ENCODE data around the gene TRIM5.

DNA sequence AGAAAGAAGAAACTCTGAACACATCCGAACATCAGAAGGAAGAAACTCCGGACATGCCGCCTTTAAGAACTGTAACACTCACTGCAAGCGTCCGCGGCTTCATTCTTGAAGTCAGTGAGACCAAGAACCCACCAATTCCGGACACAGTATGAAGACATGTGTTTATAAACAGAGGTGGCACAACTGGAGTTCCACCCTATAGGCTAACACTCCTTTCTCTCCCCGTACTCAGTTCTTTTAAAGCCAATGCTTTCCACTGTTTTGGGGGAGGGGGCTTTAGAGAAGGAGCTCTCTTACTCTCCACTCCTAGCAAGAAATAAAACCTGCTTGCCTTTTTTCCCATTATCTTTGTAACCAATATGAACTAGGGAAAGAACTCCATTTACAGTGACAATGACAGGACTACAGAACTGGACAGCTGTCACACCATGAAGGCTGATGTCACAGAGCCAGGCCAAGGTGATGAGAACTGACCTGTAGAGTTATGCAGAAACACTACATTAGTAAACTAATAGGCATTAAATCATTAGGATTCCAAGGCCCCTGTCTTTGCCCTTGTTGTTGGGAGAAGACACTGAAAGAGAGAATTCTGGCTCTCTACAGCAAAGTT, 733 bp downstream of the TRIM5 start:
- TF ChIP-seq, protein P1, sequence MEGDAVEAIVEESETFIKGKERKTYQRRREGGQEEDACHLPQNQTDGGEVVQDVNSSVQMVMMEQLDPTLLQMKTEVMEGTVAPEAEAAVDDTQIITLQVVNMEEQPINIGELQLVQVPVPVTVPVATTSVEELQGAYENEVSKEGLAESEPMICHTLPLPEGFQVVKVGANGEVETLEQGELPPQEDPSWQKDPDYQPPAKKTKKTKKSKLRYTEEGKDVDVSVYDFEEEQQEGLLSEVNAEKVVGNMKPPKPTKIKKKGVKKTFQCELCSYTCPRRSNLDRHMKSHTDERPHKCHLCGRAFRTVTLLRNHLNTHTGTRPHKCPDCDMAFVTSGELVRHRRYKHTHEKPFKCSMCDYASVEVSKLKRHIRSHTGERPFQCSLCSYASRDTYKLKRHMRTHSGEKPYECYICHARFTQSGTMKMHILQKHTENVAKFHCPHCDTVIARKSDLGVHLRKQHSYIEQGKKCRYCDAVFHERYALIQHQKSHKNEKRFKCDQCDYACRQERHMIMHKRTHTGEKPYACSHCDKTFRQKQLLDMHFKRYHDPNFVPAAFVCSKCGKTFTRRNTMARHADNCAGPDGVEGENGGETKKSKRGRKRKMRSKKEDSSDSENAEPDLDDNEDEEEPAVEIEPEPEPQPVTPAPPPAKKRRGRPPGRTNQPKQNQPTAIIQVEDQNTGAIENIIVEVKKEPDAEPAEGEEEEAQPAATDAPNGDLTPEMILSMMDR (optimal IDR thresholded peaks at IDR 0.05 in 1 of 3, IDR thresholded peaks at IDR 0.05 in 1 of 3, conservative IDR thresholded peaks at IDR 0.05 in 1 of 3; ENCODE audit: extremely low read depth in 1 of 3, insufficient read depth in 2 of 3, low read length in 3 of 3), result no peak
- no peak for TF ChIP-seq EZH2 (IDR thresholded peaks at IDR 0.05; ENCODE audit: low read length)

Data from keratinocyte (primary cell).